MV-4-11 (cell line): ENCODE data around the gene PARD3B.

Experiments
- DNase-seq: peaks from one replicate; lab custom pipeline; 2025; lab: John Stamatoyannopoulos, UW

Gene PARD3B

GRCh38 chr2:205403244-205403825 is 858.1 kb downstream of the PARD3B start:
- no peak for DNase-seq

GRCh38 chr2:205405194-205405593 is 859.9 kb downstream of the PARD3B start:
- no peak for DNase-seq

GRCh38 chr2:205405752-205406151 is 860.5 kb downstream of the PARD3B start:
- no peak for DNase-seq

GRCh38 chr2:205407984-205408383 is 862.7 kb downstream of the PARD3B start:
- DNase-seq: no peak

GRCh38 chr2:205408696-205409095 is 863.4 kb downstream of the PARD3B start:
- DNase-seq: no peak

- no peak for DNase-seq
Observed at GRCh38 chr2:205409411-205409810, 864.1 kb downstream of the PARD3B start.

GRCh38 chr2:205411558-205411957 is 866.3 kb downstream of the PARD3B start:
- no peak for DNase-seq

GRCh38 chr2:205424326-205424725 is 879.1 kb downstream of the PARD3B start:
- no peak for DNase-seq

GRCh38 chr2:205425102-205425501 is 879.8 kb downstream of the PARD3B start:
- DNase-seq: no peak

GRCh38 chr2:205427112-205427511 is 881.8 kb downstream of the PARD3B start:
- DNase-seq: no peak

- no peak for DNase-seq
Observed at GRCh38 chr2:205428811-205429210, 883.5 kb downstream of the PARD3B start.

GRCh38 chr2:205435970-205436369 is 890.7 kb downstream of the PARD3B start:
- no peak for DNase-seq

GRCh38 chr2:205438241-205438640 is 893.0 kb downstream of the PARD3B start:
- no peak for DNase-seq

- DNase-seq: no peak
Observed at GRCh38 chr2:205439621-205440020, 894.3 kb downstream of the PARD3B start.

GRCh38 chr2:205441524-205441923 is 896.2 kb downstream of the PARD3B start:
- DNase-seq: no peak

- no peak for DNase-seq
Observed at GRCh38 chr2:205448189-205448588, 902.9 kb downstream of the PARD3B start.

- no peak for DNase-seq
Observed at GRCh38 chr2:205451901-205452512, 906.7 kb downstream of the PARD3B start.

GRCh38 chr2:205453202-205453601 is 907.9 kb downstream of the PARD3B start:
- no peak for DNase-seq

- DNase-seq: no peak
Observed at GRCh38 chr2:205456682-205457081, 911.4 kb downstream of the PARD3B start.

- no peak for DNase-seq
Observed at GRCh38 chr2:205460217-205460616, 914.9 kb downstream of the PARD3B start.

- DNase-seq: no peak
Observed at GRCh38 chr2:205461169-205461568, 915.9 kb downstream of the PARD3B start.

- no peak for DNase-seq
Observed at GRCh38 chr2:205461678-205462665, 916.7 kb downstream of the PARD3B start.
